ENCODE measurements around the gene SSBP4.

DNA sequence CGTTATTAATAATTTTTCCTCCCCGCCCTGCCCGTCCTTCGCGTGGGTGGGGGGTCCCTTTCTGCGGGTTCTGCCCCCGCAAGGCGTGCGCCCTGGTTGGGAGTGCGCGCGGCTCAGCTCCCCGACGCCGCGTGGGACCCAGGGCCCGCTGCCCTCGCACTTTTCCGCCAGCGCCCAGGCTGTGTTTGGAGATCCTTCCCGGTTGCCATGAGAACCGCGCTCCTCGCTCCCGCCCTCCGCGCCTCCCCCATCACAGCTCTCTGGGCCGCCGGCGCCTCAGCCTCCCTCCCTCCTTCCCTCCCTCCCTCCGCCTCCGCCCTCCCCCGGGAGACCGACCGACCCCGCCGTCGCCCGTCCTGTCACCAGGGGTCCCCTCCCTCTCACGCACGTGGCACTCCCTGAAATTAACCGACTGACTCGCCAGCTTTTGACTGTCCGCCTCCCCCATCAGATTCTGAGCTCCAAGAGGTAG lies 2.4 kb upstream of the SSBP4 start:
- TF ChIP-seq, protein P1, sequence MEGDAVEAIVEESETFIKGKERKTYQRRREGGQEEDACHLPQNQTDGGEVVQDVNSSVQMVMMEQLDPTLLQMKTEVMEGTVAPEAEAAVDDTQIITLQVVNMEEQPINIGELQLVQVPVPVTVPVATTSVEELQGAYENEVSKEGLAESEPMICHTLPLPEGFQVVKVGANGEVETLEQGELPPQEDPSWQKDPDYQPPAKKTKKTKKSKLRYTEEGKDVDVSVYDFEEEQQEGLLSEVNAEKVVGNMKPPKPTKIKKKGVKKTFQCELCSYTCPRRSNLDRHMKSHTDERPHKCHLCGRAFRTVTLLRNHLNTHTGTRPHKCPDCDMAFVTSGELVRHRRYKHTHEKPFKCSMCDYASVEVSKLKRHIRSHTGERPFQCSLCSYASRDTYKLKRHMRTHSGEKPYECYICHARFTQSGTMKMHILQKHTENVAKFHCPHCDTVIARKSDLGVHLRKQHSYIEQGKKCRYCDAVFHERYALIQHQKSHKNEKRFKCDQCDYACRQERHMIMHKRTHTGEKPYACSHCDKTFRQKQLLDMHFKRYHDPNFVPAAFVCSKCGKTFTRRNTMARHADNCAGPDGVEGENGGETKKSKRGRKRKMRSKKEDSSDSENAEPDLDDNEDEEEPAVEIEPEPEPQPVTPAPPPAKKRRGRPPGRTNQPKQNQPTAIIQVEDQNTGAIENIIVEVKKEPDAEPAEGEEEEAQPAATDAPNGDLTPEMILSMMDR (IDR thresholded peaks at IDR 0.05) = no peak
- peak in 1 of 2 donors; percentile 65 for TF ChIP-seq EP300 (IDR thresholded peaks at IDR 0.05)
